Astrocyte (in vitro differentiated cells and primary cell): ENCODE results near the gene MAGED2.

Experiments
- EZH2 ChIP-seq: IDR thresholded peaks from 2 replicates; pipeline ENCODE4 v1.6.1; 2012; ENCODE audit warnings: mild to moderate bottlenecking, low read length, inconsistent platforms; ENCODE audit not compliant: insufficient read depth
- TF ChIP-seq, protein P1 (sequence below): IDR thresholded peaks from 2 replicates; pipeline ENCODE4 v1.5.1; 2011; ENCODE audit warnings: low read depth, mild to moderate bottlenecking, inconsistent platforms, low read length, moderate library complexity; ENCODE audit not compliant: insufficient read depth

GRCh38 chrX:54794795-54795194 is 12.8 kb upstream of the MAGED2 start:
- TF ChIP-seq, protein P1, sequence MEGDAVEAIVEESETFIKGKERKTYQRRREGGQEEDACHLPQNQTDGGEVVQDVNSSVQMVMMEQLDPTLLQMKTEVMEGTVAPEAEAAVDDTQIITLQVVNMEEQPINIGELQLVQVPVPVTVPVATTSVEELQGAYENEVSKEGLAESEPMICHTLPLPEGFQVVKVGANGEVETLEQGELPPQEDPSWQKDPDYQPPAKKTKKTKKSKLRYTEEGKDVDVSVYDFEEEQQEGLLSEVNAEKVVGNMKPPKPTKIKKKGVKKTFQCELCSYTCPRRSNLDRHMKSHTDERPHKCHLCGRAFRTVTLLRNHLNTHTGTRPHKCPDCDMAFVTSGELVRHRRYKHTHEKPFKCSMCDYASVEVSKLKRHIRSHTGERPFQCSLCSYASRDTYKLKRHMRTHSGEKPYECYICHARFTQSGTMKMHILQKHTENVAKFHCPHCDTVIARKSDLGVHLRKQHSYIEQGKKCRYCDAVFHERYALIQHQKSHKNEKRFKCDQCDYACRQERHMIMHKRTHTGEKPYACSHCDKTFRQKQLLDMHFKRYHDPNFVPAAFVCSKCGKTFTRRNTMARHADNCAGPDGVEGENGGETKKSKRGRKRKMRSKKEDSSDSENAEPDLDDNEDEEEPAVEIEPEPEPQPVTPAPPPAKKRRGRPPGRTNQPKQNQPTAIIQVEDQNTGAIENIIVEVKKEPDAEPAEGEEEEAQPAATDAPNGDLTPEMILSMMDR: no peak
- TF ChIP-seq EZH2: no peak
